T-helper 17 cell (primary cell): Measurements from ENCODE around the gene DCBLD1. TPM values are rescaled to one million over a fixed set of nuclear protein-coding genes. Genes with fewer than 3 reads are reported as not detected.
A peak's percentile ranks its signal among the peaks of the same experiment; 100 is the strongest.

Experiments
- ATAC-seq: fragments of 150-1000 bp; cut with Tn5 transposase; 2 replicates; pipeline ENCODE4 v1.10.0; 2021; ENCODE audit warnings: mild to moderate bottlenecking, moderate library complexity
- DNase-seq, 3 donors: peaks; one replicate each; pipeline versions ENCODE4 v3.0.0 to v3.0.0-alpha.2; 2020 to 2021
- H3K9me3 ChIP-seq: one replicate; pipeline ENCODE4 v1.7.0; 2013; ENCODE audit warnings: low read length, mild to moderate bottlenecking; ENCODE audit not compliant: control insufficient read depth, poor library complexity, severe bottlenecking
- H3K27ac Mint-ChIP-seq: one replicate; pipeline ENCODE4 v1.8.0; 2022; ENCODE audit warnings: mild to moderate bottlenecking, moderate library complexity, mixed read lengths
- H3K27me3 Mint-ChIP-seq: one replicate; pipeline ENCODE4 v1.8.0; 2022; ENCODE audit warnings: mixed read lengths
- H3K36me3 Mint-ChIP-seq: one replicate; pipeline ENCODE4 v1.8.0; 2022; ENCODE audit warnings: low read depth, mixed read lengths
- H3K4me1 Mint-ChIP-seq: one replicate; pipeline ENCODE4 v1.8.0; 2022; ENCODE audit warnings: mild to moderate bottlenecking, mixed read lengths
- H3K4me3 Mint-ChIP-seq: one replicate; pipeline ENCODE4 v1.8.0; 2022; ENCODE audit warnings: mild to moderate bottlenecking, moderate library complexity, mixed read lengths
- total RNA-seq, 4 donors: library from RNA in 2 of 4; stranded (reverse) in 2 of 4; gene quantifications; one replicate each; pipeline ENCODE4 v1.2.3 and lab custom pipeline; 2022 to 2026

DCBLD1 gene
- total RNA-seq, 2 donors from 2014 or later = 1.4 to 1.8 TPM

DNA sequence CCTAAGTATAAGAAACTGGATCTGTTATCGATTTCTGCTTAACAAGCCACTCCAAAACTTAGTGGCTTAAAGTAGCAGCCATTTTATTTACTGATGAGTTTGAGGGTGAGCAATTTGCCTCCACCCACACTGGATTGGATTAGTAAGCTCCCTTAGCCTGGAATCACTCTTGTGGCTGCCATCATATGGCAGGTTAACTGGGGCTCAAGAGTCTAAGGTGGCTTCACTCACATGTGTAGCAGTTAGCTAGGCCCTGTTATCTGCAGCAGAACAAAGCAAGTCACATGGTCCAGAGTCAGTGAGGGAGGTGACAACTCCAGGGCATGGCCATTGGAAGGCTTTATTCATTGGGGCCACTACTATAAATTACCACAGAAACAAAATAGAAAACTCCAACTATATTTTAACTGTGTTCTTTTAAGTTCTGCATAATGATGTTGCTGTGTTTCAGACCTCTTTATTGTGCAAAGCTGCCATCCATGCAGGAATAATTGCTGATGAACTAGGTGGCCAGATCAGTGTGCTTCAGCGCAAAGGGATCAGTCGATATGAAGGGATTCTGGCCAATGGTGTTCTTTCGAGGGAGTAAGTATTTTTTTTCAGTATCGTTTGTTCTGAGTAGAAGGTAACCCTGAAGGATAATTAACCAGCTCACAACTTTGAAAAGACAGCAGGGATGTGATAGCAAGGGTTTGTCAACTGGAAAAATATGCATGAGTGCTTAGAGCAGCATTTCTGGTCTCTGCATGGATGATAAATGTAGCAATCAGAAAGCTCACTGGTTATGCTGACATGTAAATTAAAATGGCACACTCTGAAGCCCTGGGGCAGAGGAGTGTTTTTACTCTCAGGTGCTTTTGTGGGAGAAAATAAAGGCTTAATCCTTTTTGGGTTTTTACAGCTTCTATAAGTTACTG lies 49.6 kb downstream of the DCBLD1 start:
- H3K36me3 Mint-ChIP-seq = no peaks in the 10 kb centered on the region

DNA sequence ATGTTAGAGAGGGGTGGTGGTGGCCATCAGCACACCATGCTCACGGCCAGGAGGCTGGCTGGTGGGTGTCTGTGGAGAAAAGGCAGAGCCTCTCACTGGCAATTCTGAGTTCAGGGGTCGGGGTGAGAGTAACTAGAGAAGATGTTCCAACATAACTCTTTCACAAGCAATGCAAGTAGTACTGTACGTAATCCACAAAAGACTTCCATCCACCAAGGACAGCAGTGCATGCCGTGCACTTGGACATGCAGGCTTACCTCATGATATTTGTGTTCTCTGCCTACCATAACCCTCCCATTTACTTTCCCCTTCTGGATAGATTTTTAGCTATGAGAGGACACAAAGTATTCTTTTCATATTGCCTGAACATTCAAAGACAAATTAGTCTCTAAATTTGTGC lies 51.3 kb downstream of the DCBLD1 start:
- DNase-seq (no peak), ATAC-seq (no peak)
- Mint-ChIP-seq H3K27me3 (peaks cover 20% of the 10 kb centered on the region), H3K36me3 (no peaks in the 10 kb centered on the region), H3K4me3 (no peak overlapping the region), H3K4me1 (no peaks in the 10 kb centered on the region), H3K27ac (no peak overlapping the region)
- no peaks in the 10 kb centered on the region for H3K9me3 ChIP-seq

More for the DNA sequence above, 49.6 kb downstream of the DCBLD1 start:
- no peak for ATAC-seq
- Mint-ChIP-seq H3K27me3 (peaks cover 20% of the 10 kb centered on the region), H3K4me1 (no peaks in the 10 kb centered on the region), H3K27ac (no peak overlapping the region), H3K4me3 (no peak overlapping the region)
- H3K9me3 ChIP-seq = no peaks in the 10 kb centered on the region
- DNase-seq = no peak

DNA sequence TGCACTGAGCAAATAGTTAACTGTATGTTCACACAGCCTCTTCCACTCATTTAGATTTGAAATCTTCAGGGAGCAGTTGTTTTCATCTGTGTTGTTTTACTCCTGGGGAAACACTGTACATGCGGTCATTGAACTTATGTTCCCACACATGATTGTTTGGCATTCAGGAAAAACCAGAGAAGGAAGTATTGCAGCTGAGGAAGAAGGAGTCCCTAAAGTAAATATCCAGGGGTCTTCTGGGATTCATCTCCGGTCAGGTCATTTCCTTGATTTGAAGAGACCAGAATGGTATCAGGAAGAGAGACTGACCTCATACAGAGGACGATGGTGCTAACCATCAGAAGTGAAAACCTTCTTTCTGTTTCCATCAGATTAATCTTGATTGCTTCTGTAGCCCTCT lies 52.5 kb downstream of the DCBLD1 start:
- H3K36me3 Mint-ChIP-seq = peaks cover under 1% of the 10 kb centered on the region
- no peak overlapping the region for H3K4me3 Mint-ChIP-seq
- H3K9me3 ChIP-seq = no peaks in the 10 kb centered on the region
- H3K27me3 Mint-ChIP-seq = peaks cover 23% of the 10 kb centered on the region
- no peaks in the 10 kb centered on the region for H3K4me1 Mint-ChIP-seq
- no peak for ATAC-seq
- H3K27ac Mint-ChIP-seq = no peak overlapping the region
- no peak for DNase-seq

DNA sequence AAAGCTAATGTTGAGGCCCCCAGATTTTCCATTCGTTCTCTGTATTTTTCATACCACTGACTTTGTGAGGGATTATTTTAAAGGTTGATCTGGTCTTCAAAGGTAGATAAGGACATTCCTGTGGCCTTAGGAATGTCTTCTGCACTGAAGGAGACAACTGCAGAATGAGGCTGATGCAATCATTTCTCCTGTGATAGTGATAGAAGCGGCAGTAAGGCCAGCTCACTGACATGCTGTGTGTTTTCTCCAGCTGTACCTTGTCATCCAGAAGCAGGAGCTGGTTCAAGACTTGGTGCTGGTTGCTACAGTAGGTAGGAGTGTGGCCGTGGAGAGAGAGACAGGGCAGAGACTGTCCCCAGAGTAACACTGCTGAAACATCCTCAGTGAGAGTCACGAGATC lies 53.8 kb downstream of the DCBLD1 start:
- ATAC-seq = no peak
- Mint-ChIP-seq H3K27me3 (peaks cover 29% of the 10 kb centered on the region), H3K36me3 (peaks cover 3% of the 10 kb centered on the region), H3K27ac (no peak overlapping the region), H3K4me1 (no peaks in the 10 kb centered on the region), H3K4me3 (no peak overlapping the region)
- H3K9me3 ChIP-seq = no peaks in the 10 kb centered on the region
- DNase-seq = no peak

DNA sequence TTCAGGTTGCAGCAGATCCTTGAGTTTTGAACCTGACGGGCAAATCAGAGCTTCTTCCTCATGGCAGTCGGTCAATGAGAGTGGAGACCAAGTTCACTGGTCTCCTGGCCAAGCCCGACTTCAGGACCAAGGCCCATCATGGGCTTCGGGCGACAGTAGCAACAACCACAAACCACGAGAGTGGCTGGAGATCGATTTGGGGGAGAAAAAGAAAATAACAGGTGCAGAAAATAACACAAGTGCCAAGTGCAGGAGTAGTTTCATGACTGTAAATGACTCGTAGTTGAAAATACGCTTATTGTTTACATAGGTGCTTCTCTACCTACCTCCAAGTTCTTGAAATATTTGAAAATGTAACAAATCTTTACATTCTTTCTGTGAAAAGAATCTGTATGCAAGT lies 56.1 kb downstream of the DCBLD1 start:
- peaks cover 25% of the 10 kb centered on the region for H3K27me3 Mint-ChIP-seq
- DNase-seq = no peak
- no peak overlapping the region for H3K4me3 Mint-ChIP-seq
- H3K27ac Mint-ChIP-seq = no peak overlapping the region
- no peak for ATAC-seq
- H3K4me1 Mint-ChIP-seq = no peaks in the 10 kb centered on the region
- H3K36me3 Mint-ChIP-seq = peaks cover 3% of the 10 kb centered on the region
- H3K9me3 ChIP-seq = no peaks in the 10 kb centered on the region

DNA sequence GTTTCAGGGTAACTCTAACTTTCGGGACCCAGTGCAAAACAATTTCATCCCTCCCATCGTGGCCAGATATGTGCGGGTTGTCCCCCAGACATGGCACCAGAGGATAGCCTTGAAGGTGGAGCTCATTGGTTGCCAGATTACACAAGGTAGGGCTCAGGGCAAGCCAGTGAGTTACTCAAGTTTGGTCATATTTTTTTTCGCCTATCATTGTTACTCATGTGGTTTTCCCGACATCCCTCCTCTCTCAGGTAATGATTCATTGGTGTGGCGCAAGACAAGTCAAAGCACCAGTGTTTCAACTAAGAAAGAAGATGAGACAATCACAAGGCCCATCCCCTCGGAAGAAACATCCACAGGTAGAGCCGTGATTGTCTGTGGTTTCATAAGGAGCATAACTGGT lies 58.2 kb downstream of the DCBLD1 start:
- Mint-ChIP-seq H3K4me3 (no peak overlapping the region), H3K27ac (no peak overlapping the region), H3K27me3 (peaks cover 24% of the 10 kb centered on the region), H3K4me1 (no peaks in the 10 kb centered on the region), H3K36me3 (peaks cover 3% of the 10 kb centered on the region)
- no peaks in the 10 kb centered on the region for H3K9me3 ChIP-seq
- DNase-seq (no peak), ATAC-seq (no peak)

DNA sequence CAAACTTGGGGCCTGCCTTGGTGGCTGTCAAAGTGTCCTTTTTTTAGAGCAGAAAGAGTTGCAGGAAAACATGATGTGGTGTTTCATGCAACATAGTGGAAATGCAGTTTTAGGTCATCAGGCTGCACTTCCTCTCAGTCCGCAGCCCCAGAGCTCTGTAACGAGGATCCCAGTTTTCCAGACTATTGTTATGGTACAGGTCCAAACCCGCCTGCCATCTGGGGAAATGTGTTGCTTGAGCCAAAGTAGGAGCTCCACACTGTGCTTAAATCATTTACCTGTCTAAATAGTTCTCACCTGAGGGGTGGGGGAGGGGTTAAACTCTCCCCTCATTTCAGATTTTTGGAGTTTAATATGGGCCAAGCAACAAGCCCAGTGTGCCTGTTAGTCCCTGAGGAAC lies 60.0 kb downstream of the DCBLD1 start:
- no peak overlapping the region for H3K27ac Mint-ChIP-seq

DNA sequence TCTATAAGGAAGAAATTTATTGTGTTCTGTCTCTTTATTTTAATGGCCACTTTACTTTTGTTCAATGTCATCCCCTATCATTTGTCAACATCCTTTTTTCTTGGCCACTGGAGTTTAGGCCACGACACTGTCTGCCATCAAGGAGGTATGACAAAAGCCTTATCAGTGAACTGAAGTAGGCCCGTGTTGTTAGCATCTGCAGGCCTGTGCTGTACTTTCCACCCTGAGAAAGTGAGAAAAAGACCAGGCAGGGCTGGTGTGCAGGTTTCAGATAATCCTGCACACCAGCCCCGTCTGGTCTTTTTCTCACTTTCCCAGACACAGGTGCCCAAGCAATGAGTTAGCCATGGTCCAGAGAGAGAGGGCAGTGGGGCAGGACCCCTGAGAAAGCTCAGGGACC lies 62.2 kb downstream of the DCBLD1 start:
- peaks cover 23% of the 10 kb centered on the region for H3K4me1 Mint-ChIP-seq
- H3K9me3 ChIP-seq = no peaks in the 10 kb centered on the region
- H3K4me3 Mint-ChIP-seq = no peak overlapping the region
- DNase-seq = no peak
- H3K36me3 Mint-ChIP-seq = peaks cover 8% of the 10 kb centered on the region
- no peak overlapping the region for H3K27ac Mint-ChIP-seq
- H3K27me3 Mint-ChIP-seq = peaks cover 8% of the 10 kb centered on the region
- ATAC-seq = no peak

More for the DNA sequence above, 60.0 kb downstream of the DCBLD1 start:
- DNase-seq (no peak), ATAC-seq (no peak)
- no peaks in the 10 kb centered on the region for H3K9me3 ChIP-seq
- Mint-ChIP-seq H3K4me3 (no peak overlapping the region), H3K27me3 (peaks cover 17% of the 10 kb centered on the region), H3K36me3 (peaks cover 8% of the 10 kb centered on the region), H3K4me1 (peaks cover 7% of the 10 kb centered on the region)

DNA sequence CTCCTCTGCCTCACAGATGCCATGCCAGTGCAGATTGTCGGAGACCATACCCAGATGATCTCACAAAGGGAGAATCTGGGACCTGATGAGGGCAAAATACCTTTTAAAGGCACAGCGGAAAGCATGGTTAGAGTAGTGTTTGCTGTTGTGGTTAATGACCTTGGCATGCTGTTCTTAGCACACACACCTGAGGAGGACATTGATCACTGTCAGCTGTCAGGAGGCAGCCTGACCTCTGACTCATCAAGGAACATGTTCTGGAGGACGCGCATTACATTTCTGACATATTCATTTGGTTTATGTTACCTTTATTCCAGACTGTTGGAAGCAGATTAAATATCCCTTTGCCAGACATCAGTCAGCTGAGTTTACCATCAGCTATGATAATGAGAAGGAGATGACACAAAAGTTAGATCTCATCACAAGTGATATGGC lies 62.7 kb downstream of the DCBLD1 start:
- no peak for ATAC-seq
- Mint-ChIP-seq H3K4me3 (no peak overlapping the region), H3K4me1 (peaks cover 28% of the 10 kb centered on the region), H3K27ac (no peak overlapping the region), H3K27me3 (peaks cover 4% of the 10 kb centered on the region), H3K36me3 (peaks cover 6% of the 10 kb centered on the region)
- DNase-seq = no peak
- H3K9me3 ChIP-seq = no peaks in the 10 kb centered on the region

DNA sequence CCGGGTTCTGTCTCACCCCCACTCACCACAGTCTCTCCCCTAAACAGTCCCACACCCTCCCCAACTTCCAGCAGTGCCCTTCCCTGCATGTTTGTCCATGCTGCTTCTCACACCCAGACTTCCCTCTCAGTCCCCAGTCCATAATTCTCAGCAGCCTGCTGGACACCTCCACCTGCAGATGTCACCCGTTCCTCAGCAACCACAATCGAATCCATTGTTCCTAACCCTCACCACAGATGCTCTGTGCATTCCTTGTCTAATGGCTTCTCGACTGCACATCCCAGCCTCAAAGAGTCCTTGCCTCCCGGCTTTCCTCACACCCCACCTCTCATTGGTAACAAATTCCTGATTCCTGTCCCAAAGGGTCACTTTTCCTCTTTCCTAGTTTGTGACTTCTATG lies 64.2 kb downstream of the DCBLD1 start:
- H3K9me3 ChIP-seq = no peaks in the 10 kb centered on the region
- DNase-seq (no peak), ATAC-seq (no peak)
- Mint-ChIP-seq H3K27ac (no peak overlapping the region), H3K4me3 (peak overlapping the region; percentile 90), H3K36me3 (peaks cover 5% of the 10 kb centered on the region), H3K27me3 (no peaks in the 10 kb centered on the region), H3K4me1 (peaks cover 36% of the 10 kb centered on the region)

DNA sequence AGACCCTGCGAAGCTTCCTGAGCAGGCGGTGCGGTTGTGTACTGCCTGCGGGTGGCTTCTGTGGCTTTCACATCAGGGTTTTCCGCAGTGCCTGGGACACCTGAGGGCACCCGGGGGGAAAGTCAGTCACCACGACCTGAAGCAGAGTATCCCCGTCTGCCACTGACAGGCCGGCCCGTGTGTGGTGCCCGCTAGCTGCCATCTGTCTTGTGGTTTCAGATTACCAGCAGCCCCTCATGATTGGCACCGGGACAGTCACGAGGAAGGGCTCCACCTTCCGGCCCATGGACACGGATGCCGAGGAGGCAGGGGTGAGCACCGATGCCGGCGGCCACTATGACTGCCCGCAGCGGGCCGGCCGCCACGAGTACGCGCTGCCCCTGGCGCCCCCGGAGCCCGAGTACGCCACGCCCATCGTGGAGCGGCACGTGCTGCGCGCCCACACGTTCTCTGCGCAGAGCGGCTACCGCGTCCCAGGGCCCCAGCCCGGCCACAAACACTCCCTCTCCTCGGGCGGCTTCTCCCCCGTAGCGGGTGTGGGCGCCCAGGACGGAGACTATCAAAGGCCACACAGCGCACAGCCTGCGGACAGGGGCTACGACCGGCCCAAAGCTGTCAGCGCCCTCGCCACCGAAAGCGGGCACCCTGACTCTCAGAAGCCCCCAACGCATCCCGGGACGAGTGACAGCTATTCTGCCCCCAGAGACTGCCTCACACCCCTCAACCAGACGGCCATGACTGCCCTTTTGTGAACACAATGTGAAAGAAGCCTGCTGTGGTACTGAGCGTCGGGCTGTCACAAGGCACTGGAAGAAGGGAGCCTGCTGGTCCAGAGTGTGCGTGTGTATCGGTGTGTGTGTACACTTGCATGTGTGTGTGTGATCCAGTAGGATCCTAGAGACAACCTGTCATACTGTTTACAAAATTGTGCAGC lies 65.5 kb downstream of the DCBLD1 start:
- no peaks in the 10 kb centered on the region for H3K9me3 ChIP-seq
- DNase-seq (peak; percentile 13 to 39 (median 34)), ATAC-seq (peak; percentile 59)
- no peaks in the 10 kb centered on the region for H3K27me3 Mint-ChIP-seq
- H3K4me3 Mint-ChIP-seq = peak overlapping the region; percentile 90
- H3K36me3 Mint-ChIP-seq = peaks cover 5% of the 10 kb centered on the region
- H3K27ac Mint-ChIP-seq = peak overlapping the region; percentile 94
- H3K4me1 Mint-ChIP-seq = peaks cover 36% of the 10 kb centered on the region

DNA sequence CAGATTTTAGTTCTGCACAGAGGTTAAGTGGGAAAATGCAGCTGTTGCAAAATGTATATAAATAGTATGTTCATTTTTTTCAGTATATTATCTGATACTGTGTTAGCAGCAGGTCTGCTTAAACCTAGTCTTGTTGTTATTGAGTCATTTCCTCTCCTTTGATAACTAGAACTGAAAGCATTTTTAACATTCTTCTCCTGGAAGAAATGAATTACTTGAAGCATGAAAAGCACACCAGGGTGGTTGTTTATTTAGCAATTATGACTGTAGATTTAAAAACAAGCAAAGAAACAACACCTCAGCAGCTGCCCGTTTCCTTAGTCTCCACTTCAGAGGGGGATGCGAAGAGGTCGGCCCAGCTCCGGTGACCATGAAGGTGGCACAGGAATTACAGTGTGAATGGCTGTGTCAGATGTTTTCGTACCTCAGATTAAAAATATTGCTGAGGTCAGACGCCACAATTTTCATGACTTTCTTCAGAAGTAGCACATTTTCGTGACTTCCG lies 66.4 kb downstream of the DCBLD1 start:
- no peaks in the 10 kb centered on the region for H3K9me3 ChIP-seq
- Mint-ChIP-seq H3K27ac (peak overlapping the region; percentile 94), H3K4me1 (peaks cover 36% of the 10 kb centered on the region), H3K4me3 (peak overlapping the region; percentile 90), H3K36me3 (peaks cover 5% of the 10 kb centered on the region), H3K27me3 (no peaks in the 10 kb centered on the region)
- DNase-seq = no peak
- ATAC-seq = peak; percentile 66

DNA sequence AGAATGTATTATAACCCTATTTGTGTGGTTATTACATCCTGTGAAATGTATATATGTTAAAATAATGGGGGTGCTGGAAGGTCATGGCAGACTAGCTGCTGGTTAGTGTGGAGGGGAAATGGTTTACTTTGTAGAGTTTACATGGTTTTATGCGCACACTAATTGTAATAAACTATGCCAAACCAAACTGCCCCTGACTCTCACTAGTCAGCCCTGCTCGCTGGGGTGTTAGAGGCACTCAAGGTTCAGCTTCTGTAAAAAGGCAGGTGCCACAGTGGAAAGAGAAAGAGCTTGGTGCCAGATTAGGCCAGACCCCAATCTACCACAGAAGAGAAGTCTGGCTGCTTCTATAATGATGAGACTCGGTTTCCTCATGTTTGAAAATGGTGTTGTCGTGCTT lies 67.1 kb downstream of the DCBLD1 start:
- Mint-ChIP-seq H3K27ac (peak overlapping the region; percentile 94), H3K4me1 (peaks cover 36% of the 10 kb centered on the region), H3K4me3 (peak overlapping the region; percentile 90), H3K27me3 (no peaks in the 10 kb centered on the region), H3K36me3 (peaks cover 5% of the 10 kb centered on the region)
- H3K9me3 ChIP-seq = no peaks in the 10 kb centered on the region
- DNase-seq = no peak
- ATAC-seq = peak; percentile 22
